Measurements from ENCODE around the gene LAMC3.
"Not testable (repeated sequence)": the region's sequence is repeated elsewhere in the genome, so short reads cannot be mapped to it uniquely, and the experiment has no call there.

LAMC3 gene

GRCh38 chr9:130992682-130993032, 16.3 kb upstream of the LAMC3 start:
- no peak for DNase-seq

GRCh38 chr9:130993303-130994030, 15.5 kb upstream of the LAMC3 start:
- no peak for DNase-seq

GRCh38 chr9:130994135-130995085, 14.6 kb upstream of the LAMC3 start:
- no peak for DNase-seq

- no peak for DNase-seq
Measured at GRCh38 chr9:130995086-130996011, 13.6 kb upstream of the LAMC3 start.

- DNase-seq = no peak
Measured at GRCh38 chr9:130996205-130996604, 12.8 kb upstream of the LAMC3 start.

- DNase-seq = no peak
Measured at GRCh38 chr9:130996676-130997394, 12.1 kb upstream of the LAMC3 start.

GRCh38 chr9:130997395-130997684, 11.6 kb upstream of the LAMC3 start:
- DNase-seq = no peak

GRCh38 chr9:130997925-130998596, 10.9 kb upstream of the LAMC3 start:
- DNase-seq = peak; percentile 18

GRCh38 chr9:130998597-130999244, 10.3 kb upstream of the LAMC3 start:
- DNase-seq = no peak

GRCh38 chr9:130999245-130999623, 9.7 kb upstream of the LAMC3 start:
- DNase-seq = no peak

- DNase-seq = not testable (repeated sequence)
Measured at GRCh38 chr9:131000526-131000925, 8.4 kb upstream of the LAMC3 start.

GRCh38 chr9:131001021-131001420, 8.0 kb upstream of the LAMC3 start:
- DNase-seq = no peak

- no peak for DNase-seq
Measured at GRCh38 chr9:131001990-131002389, 7.0 kb upstream of the LAMC3 start.

- DNase-seq = no peak
Measured at GRCh38 chr9:131006601-131007000, 2.4 kb upstream of the LAMC3 start.

- no peak for DNase-seq
Measured at GRCh38 chr9:131008086-131008485, 888 bp upstream of the LAMC3 start.

- DNase-seq = peak; percentile 34
Measured at GRCh38 chr9:131008563-131008908, 438 bp upstream of the LAMC3 start.

GRCh38 chr9:131010482-131011273, 1.7 kb downstream of the LAMC3 start:
- DNase-seq = no peak

GRCh38 chr9:131011274-131012022, 2.5 kb downstream of the LAMC3 start:
- DNase-seq = no peak

- DNase-seq = no peak
Measured at GRCh38 chr9:131012023-131012334, 3.0 kb downstream of the LAMC3 start.

- no peak for DNase-seq
Measured at GRCh38 chr9:131012396-131012917, 3.5 kb downstream of the LAMC3 start.
